NCI-H2196 (cell line): Measurements from ENCODE around the gene SERPINB5.

ENCODE experiments used
- DNase-seq: peaks from one replicate; lab custom pipeline; 2025; ENCODE audit not compliant: unreplicated experiment; lab: John Stamatoyannopoulos, UW

Gene SERPINB5

DNA sequence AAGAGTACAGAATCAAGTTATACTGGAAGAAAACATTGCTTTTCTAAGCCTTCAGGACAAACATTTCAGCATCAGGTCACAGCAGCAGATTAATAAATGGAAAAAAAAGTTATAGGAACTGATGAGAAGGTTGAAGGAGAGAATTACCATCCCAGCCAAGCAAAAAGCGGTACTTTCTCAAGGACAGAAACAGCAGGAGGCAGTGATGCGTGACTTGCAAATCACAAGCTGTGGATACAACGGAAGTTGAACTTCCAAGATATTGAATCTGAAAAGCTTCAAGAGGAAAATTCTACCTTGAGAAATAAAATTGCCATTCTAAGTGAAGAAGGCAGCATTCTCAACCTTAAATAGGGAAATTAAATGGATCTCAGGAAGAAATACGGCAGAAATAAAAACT lies 46.9 kb downstream of the SERPINB5 start:
- DNase-seq, result no peak

DNA sequence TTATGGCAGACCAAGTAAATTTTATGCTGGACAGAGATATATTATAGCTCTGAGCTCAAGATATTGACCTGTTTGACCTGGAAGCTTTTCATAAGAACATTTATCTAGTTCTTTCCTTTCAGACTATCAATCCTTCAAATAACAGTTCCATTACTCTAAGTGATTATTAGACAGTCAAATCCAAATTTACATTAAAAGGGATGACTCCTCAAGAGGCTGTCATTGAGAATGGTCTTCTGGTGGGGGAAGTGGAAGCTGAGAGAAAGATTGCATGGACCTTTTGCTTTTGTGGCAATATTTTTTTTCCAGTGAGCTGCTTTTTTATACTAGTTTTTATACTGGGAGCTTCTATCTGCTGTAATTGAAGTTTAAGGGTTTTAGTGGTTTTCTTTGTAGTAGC lies 50.5 kb downstream of the SERPINB5 start:
- DNase-seq, result no peak

DNA sequence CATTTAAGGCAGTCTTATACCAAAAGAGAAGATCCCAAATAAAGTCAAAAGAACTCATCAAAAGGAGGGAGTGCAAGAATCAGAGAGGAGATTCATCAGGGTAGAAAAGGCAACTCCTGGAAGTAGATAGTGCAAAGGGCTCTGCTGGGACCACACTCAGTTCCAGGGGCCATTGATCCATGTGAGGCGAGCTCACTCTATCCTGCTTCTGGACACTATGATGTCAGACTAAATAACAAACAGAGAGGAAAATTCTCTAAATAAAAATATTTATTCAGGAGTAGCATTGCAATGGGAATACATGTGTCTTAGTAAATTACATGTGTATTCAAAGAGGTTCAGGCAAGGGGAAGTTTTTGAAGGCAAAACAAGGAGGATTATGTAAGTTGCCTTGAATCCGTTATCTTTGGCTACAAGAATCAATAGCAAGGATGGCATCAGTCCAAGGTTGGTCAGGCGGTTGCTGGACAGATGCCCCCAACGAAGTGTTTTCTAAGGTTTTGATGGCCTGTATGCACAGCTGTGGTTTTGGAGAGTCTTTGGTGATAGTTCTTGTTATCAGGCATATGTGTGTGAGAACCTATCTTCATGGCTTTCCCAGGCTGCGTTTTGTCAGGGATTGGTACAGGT lies 52.2 kb downstream of the SERPINB5 start:
- DNase-seq, result no peak

DNA sequence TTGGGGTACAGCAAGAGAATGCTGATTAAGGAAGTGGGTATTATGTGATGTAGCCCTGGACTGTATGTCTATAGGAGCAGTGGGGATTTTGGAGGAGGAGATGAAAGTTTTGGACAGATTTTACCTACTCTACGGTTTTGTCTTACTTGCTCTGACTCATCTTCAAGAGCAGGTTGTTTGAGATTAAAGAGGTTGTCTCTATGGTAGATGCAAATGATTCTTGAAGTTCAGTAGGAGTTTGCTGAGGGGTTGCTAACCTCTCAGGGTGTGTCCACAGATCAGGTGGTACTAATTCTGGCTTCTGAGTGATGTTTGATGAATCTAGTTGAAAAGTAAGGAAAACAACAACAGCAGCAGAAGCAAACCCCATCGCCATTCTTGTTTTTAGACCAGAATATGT lies 55.7 kb downstream of the SERPINB5 start:
- DNase-seq, result no peak

DNA sequence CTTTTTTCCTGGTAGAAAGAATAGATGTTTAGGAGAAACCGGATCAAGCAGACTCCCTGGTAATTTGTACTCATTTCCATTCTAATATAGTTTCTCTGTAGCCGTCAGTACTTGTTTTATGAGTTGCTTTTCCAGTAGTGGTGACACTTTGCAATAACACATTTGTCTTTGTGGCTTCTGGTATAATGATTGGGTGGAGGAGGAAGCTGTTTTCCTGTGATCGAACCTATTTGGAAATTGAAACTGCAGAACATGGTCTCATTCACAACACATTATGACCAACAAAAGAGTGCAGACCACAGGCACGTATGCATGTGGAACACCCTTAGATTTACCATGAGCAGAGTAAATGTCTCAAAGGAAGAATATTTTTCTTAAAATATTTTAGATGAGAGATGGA lies 57.9 kb downstream of the SERPINB5 start:
- no peak for DNase-seq

DNA sequence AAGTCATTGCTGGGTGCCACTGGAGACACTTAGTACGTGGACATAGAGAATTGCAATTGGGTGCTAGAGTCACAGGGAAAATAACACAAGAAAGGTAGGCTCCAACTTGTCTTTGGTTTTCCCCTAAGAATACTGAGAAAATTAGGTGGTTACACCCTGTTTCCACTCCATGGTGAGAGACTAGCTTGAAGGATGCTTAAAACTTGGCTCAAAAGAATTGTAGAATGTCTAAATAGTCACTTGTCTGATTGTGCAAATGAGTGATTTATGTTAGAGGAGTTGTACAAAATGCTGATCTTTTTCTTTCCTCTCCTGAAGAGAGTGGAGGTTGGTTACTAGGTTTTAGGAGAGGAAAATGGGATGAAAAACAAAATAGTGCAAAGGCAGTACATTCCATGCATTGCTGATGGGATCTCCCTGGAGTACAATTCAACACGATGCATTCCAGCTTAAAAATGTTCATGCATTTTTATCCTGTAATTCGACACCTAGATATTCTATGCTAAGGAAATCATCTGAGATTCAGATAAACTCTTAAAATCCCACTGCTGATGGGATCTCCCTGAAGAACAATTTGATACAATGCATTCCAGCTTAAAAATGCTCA lies 63.2 kb downstream of the SERPINB5 start:
- DNase-seq, result no peak

DNA sequence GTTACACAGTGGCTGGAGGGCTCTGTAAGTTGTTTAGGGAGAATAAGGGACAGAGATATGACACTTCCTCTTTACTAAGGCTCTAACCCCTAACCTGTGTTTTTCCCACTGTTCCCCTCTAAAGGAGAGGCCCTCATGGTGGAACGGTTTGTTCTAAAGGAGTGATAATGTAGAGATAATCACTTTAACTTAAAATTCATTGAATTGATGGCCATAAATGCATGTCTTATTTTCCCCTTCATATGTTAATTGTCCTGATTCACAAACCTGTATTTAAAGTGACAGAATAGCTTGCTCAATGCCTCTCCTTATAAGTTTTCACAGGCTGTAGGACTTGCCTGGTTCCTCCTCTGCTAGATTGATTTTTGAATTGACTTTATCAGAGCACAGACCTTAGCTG lies 65.3 kb downstream of the SERPINB5 start, which contains the start of gene SERPINB12:
Gene SERPINB12 (plus strand): TSS at position 301 of the 400 bp plus-strand sequence. CDS start 13,791 bp downstream, outside the sequence.
- DNase-seq, result no peak

DNA sequence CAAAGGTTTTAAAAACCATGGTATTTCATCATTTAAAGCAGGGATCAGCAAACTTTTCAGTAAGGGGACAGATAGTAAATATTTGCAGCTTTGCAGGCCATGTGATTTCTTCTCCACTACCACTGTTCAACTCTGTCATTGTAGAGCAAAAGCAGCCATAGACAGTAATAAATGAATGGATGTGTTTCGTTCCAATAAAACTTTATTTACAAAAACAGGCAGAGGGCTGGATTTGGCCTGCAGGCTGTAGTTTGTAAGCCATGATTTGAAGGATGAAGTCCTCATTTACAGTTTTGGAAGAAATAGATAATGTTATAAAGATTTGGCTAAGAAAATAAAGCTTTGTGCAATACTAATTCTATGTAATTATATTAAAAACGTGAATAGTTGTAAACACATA lies 67.3 kb downstream of the SERPINB5 start:
- no peak for DNase-seq

DNA sequence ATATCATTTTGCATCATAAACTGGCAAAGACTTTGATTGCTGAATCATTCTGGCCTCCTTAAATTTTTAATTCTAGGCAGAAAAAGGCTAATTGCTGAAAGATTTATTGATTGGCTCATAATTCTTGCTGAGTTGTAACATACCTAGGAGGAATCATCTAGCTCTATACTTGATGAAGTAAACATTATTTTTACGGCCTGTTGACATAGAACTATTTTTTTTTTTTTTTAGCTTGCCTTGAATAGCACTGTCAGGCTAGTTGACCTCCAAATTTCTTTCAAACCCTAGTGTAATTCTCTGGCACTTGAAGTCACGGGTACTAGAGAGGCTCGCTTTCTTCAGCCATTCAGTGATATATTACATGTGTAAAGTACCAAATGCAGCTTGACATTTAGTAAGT lies 68.2 kb downstream of the SERPINB5 start:
- DNase-seq, result no peak

DNA sequence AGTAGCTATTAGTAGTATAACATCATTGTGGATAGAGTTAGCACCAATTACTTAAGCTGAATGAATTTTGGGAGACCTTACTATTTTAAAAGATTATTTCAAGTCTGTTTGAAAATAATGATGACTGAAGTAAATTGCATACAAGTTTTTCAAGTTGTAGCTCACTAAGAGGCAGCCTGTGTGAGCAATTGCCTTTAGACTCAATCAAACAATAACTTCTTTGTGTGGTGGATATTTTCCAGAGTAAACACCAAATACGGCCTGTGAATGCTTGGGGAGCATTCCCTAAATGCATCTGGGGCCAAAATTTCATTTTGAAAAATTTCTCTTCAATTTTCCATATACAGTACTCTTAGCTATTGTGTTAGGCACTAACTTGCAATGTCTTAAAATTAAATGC lies 73.3 kb downstream of the SERPINB5 start:
- no peak for DNase-seq

DNA sequence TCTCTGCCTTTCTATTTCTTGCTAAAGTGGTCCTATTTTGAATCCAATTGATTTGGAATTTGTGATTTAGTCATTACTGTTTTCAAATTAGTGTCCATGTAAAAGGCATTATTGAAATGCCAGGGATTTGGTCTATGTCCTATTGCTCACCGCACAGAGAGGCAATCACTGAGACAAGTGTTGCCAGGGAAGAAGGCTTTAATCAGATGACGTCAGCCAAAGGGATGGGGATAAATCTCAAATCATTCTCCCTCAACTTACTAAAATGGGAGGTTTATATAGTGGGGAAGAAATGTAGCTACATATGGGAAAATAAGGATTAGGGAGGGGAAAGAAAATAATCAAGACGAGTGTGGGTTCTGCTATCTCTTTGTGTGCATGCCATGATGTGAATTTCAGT lies 75.0 kb downstream of the SERPINB5 start:
- DNase-seq, result no peak

DNA sequence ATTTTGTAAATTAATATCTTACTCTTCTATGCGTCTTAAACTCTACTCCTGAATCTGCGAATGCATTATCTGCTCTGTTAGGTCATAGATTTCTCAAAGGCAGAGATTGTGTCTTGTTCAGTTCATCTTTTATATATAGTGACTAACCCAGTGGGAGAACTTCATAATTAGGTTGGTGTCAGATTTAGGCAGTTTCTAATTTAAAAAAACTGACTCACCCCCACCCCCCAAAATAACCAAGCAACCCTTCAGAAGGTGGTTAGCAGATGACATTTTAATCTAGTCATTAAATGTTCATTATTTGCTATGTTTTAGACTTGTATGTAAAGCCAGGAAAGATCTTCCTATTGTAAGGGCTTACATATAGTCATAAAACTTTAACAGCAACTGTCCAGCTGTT lies 75.8 kb downstream of the SERPINB5 start:
- no peak for DNase-seq

DNA sequence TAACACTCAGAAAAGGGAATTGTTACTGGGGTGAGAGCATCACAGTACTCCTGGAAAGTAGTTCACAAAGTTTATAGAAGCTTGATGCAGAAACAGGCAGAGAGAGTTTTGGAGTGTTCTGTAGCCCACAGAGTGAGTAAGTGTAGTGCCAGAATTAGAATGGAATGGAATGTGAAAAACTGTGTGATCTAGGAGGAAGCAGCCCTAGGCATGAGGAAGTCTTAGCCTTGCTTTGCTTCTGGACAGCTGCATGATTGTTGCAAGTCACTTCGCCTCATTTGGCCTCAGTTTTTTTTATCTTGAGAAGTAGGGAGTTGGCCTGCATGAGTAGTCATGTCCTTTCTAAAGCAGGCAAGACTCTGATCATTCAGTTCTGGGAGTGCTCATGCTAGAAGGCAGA lies 76.3 kb downstream of the SERPINB5 start:
- no peak for DNase-seq
